Measurements from ENCODE around the gene DNAAF3. TPM values are rescaled to one million over a fixed set of nuclear protein-coding genes. Genes with fewer than 3 reads are reported as not detected.

DNAAF3 gene
- total RNA-seq, 4 donors from 2014 or later, result 0.71 to 10.3 (median 0.99) TPM

DNA sequence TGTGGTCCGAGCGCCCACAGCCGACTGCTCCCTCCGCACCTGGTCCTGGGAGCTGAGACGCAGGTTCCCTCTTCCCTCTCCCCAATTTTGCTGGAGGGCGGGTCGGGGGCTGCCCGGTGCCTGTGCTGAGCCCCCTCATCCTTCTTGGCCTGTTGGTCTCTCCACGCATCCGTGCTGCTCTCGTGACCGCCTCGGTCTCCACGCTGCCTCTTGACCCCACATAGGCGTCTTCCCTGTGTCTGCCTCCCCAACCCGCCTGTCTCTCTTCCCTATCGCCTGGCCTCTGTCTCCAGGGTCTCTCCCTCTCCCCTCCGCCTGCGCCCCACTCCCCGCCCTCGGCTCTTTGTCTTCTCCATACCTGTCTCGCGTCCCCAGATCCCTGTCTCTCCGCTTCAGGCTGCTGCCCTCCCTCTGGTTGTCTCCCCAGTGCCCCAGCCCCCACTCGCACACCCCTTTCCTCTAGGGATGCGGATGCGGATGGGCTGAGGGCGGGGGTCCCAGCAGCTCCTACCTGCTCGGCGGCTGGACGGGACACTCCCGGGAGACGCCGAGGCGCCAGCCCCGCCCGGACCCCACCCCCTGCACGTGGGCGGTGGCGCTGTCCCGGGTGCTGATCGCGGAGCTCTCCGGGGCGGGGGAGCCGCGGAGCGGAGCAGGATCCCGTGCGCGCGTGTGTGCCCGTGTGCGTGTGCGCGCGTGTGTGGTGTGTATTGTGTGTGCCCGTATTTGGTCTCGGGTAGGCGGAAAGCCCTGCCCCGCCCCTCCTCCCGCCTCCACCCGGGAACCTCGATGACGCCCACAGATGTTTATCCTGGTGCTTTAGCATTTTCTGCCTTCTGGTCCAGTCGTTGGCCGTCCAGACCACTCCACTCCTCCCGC is 13.4 kb upstream of the DNAAF3 start, which contains the start of gene SYT5:
Gene SYT5 (minus strand): TSS at position 684 of the 879 bp plus-strand sequence. CDS start 1,248 bp downstream, outside the sequence.
- 1 to 3% methylated on average over 54 to 63 of the region's 68 CpGs for WGBS, 2 donors
- intact Hi-C loops (cut with DNase I; ENCODE audit: low total_unique reads), result no loop called here
- TF ChIP-seq, protein P1, sequence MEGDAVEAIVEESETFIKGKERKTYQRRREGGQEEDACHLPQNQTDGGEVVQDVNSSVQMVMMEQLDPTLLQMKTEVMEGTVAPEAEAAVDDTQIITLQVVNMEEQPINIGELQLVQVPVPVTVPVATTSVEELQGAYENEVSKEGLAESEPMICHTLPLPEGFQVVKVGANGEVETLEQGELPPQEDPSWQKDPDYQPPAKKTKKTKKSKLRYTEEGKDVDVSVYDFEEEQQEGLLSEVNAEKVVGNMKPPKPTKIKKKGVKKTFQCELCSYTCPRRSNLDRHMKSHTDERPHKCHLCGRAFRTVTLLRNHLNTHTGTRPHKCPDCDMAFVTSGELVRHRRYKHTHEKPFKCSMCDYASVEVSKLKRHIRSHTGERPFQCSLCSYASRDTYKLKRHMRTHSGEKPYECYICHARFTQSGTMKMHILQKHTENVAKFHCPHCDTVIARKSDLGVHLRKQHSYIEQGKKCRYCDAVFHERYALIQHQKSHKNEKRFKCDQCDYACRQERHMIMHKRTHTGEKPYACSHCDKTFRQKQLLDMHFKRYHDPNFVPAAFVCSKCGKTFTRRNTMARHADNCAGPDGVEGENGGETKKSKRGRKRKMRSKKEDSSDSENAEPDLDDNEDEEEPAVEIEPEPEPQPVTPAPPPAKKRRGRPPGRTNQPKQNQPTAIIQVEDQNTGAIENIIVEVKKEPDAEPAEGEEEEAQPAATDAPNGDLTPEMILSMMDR (IDR thresholded peaks at IDR 0.05), result no peak
- no peak for TF ChIP-seq POLR2A (IDR thresholded peaks at IDR 0.05)
- DNase-seq (ENCODE audit: low spot score in 2 of 2), result no peak
- no peak within 1 kb of the TSS for H3K4me3 ChIP-seq (ENCODE audit: low read depth, poor library complexity, severe bottlenecking)

DNA sequence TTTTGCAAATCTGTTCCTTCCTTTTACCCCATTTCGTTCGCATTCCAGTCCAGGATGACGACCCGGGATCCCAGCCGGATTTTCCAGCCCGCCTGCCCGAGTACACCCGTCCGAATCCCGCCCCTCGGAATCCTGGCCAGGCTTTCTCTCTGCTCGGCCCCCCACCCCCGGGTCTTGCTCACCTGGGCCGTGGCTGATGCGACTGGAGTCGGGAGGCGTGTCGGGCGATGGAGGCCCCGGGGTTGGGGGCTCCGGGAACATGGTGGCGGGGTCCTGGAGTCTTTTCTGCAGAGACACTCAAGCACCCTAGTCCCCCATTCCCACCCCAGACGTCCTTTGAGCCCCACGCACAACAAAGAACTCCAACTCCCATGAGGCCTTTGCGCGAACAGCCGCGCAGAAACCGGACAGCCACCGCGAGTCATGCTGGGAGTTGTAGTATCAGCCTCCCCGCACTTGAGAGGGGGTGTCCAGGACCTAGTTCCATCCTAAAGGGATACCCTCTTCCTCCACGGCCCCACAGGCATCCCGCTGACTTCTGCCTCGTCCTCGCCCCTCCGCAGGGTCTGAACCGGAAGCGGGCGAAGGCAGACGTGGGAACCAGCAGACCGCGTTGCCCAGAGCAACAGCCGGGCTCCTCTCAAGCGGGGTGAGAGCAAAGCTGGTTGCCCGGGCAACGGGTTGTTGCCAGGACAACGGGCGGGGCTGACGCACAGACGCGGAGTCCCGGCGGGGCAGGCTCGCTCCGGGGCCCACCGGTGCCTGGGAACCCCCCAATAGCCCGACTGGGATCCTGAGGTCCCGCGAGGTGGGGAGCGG is 12.6 kb upstream of the DNAAF3 start:
- intact Hi-C loops (cut with DNase I; ENCODE audit: low total_unique reads), result no loop called here
- DNase-seq (ENCODE audit: low spot score in 2 of 2), result no peak
- no peak overlapping the region for H3K4me3 ChIP-seq (ENCODE audit: low read depth, poor library complexity, severe bottlenecking)
- no peak for TF ChIP-seq POLR2A (IDR thresholded peaks at IDR 0.05)
- TF ChIP-seq, protein P1 (IDR thresholded peaks at IDR 0.05), result no peak
- WGBS, 2 donors, result 4 to 9% methylated on average over 41 to 59 of the region's 61 CpGs

DNA sequence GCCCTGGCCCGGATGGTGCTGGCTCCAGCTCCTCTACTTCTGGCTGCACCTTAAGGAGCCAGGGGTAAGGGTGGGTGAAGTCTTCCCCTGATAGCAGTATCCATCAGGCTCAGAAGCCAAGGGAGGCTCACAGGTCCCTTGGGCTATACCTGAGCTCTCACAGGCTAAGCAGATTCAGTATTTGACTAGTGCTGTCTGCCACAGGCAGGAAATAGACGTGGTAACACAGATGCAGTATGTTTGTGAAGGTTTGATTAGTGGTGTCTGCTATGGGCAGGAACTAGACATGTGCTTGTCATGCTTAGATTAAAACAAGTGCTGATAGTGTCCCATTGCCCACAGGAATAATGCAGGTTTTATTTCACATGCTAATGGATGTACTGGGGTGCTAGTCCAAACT is 9.7 kb upstream of the DNAAF3 start:
- TF ChIP-seq POLR2A (IDR thresholded peaks at IDR 0.05), result no peak
- TF ChIP-seq, protein P1 (IDR thresholded peaks at IDR 0.05), result no peak
- WGBS, 2 donors, result 23 to 38% methylated on average over 2 of the region's 2 CpGs

DNA sequence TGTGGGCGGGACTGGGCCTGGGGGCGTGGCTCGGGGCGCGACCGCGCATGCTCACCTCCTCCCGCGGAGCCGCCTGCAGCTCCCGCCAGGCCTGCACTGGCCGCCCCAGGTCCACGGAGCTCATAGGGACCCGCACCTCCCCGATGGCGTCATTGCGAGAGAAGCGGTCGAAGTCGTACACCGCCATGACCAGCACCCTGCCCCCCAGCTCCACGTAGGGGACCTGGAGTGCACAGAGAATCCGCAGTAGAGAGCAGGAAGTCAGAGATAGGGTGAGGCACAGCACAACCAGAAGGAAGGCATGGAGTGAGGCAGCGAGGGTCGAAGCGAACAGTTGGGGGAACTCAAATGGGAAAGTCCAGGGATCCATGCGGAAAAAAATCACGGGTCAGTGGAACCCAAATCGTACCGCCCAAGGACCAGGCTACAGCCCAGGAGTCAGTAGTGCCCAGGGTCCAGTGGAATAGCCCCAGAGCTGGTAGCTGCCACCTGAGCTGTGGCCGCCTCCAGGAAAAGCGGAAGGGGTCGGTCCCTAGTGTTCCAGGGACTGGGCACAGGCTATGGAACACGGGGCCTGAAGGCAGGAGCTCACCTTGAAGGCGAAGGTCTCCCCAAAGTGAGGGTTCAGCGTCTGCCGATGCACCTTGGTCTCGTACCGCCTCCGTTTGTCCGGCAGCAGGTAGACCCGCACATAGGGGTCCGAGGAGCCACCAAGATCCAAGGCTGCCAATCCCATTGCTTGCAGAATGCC is 8.9 kb upstream of the DNAAF3 start:
- WGBS, 2 donors, result 59 to 65% methylated on average over 31 to 35 of the region's 43 CpGs
- no peak overlapping the region for H3K4me3 ChIP-seq (ENCODE audit: low read depth, poor library complexity, severe bottlenecking)
- intact Hi-C loops (cut with DNase I; ENCODE audit: low total_unique reads), result no loop called here
- DNase-seq (ENCODE audit: low spot score in 2 of 2), result no peak
- TF ChIP-seq, protein P1 (IDR thresholded peaks at IDR 0.05), result no peak
- TF ChIP-seq POLR2A (IDR thresholded peaks at IDR 0.05), result no peak

More for the DNA sequence above, 9.7 kb upstream of the DNAAF3 start:
- intact Hi-C loops (cut with DNase I; ENCODE audit: low total_unique reads), result no loop called here
- no peak for DNase-seq (ENCODE audit: low spot score in 2 of 2)
- no peak overlapping the region for H3K4me3 ChIP-seq (ENCODE audit: low read depth, poor library complexity, severe bottlenecking)

DNA sequence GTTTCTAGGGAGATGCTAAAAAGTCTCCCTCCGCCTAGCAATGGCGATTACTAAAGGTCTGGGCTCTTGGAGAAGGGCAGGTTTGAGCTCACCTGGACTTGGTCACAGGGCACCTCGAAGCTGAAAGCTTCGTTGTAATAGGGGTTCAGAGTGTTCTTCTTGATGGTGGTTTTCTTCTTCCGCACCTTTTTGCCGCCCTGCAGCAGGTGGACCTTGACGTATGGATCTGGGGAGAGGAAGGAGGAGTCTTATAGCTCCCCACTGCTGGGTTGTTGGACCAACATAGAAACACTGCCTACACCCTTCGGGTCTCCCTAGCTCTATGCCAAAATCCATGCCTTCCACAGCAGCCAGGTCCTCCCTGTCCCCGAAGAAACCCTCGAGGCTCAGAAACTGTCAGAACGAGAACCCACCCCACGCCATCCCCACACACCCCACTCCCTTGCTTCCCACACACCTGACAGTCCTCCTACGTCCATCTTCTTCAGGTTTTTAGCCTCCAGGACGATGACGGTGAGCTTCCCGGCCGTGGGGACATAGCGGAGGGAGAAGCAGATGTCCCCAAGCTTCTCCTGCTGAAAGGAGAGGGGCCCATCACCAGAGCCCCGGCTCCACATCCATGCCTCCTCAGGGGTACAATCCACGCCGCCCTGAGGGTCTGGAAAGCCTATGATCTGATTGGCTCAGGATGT is 8.2 kb upstream of the DNAAF3 start:
- intact Hi-C loops (cut with DNase I; ENCODE audit: low total_unique reads), result no loop called here
- no peak overlapping the region for H3K4me3 ChIP-seq (ENCODE audit: low read depth, poor library complexity, severe bottlenecking)
- TF ChIP-seq, protein P1 (IDR thresholded peaks at IDR 0.05), result no peak
- TF ChIP-seq POLR2A (IDR thresholded peaks at IDR 0.05), result no peak
- DNase-seq (ENCODE audit: low spot score in 2 of 2), result no peak
- WGBS, 2 donors, result 38 to 63% methylated on average over 18 to 21 of the region's 21 CpGs

All from lower leg skin (tissue), 4 donors.